HS-27A (cell line): ENCODE data around the gene BMPR1B.
"Not testable (repeated sequence)": the region's sequence is repeated elsewhere in the genome, so short reads cannot be mapped to it uniquely, and the experiment has no call there.

Experiments
- DNase-seq: peaks from one replicate; pipeline ENCODE4 v3.0.0-alpha.2; 2012; ENCODE audit warnings: low read depth, missing footprints

The BMPR1B gene

GRCh38 chr4:94833394-94833793 is 75.6 kb downstream of the BMPR1B start:
- no peak for DNase-seq

DNA sequence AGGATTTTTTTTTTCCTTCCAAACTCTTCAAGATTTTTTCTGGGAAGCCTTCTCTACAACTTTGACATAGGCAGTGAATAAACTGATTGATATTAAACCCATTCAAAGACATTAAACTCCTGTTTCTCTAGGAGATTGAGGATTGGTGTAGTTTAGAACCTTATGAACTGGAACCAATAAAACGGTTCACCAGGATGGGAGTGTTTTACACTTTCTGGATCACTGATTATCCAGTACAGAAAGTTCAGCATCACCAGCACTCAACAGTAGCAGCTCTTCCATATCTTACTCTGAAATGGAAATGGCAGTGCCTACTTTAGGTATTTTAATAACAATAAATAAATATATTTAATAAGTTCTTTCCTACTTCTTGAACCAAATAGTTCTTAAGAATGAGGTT is 76.7 kb downstream of the BMPR1B start:
- no peak for DNase-seq

GRCh38 chr4:94841166-94841863 is 83.6 kb downstream of the BMPR1B start:
- DNase-seq = not testable (repeated sequence)

DNA sequence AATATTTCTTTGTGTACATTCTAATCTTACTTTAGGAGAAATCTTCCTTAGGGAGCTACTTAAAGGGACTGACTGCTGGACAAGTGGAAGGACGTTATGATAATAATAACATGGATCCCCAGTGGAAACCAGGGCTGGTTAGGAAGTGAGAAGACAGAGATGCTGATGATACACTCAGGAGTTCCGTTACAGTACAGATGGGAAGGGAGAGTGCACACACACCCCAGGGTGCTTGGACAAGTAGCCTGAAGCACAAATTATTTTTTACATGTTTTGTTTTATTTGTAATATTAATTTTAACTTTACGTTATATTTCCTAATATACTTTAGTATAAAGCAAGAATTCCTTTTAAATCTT is 84.1 kb downstream of the BMPR1B start:
- no peak for DNase-seq

GRCh38 chr4:94843216-94843615 is 85.5 kb downstream of the BMPR1B start:
- no peak for DNase-seq

GRCh38 chr4:94848326-94848725 is 90.6 kb downstream of the BMPR1B start:
- DNase-seq = no peak

- DNase-seq = no peak
These were observed 92.1 kb downstream of the BMPR1B start for GRCh38 chr4:94849901-94850300.

DNA sequence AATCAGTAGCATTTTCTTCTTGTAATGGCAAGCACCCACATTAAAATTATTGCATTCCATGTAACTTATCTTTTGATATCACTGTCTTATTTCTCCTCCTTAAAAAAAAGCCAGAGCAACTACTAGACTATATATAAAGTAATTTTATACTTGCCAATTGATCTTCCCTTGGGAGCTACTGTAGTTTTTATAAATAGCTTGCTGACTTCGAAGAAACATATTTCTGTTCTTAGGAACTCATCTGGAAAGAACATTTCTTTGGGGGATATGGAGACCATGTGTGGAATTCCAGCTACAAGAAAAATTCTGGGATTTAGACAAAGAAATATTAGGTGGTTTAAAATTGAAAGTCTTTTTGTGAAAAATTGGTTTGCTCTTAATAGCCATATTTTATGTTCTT is 94.9 kb downstream of the BMPR1B start:
- DNase-seq = no peak

- DNase-seq = no peak
These were observed 98.3 kb downstream of the BMPR1B start for GRCh38 chr4:94856030-94856429.

- no peak for DNase-seq
These were observed 112.4 kb downstream of the BMPR1B start for GRCh38 chr4:94870146-94870545.

GRCh38 chr4:94871644-94872305 is 114.0 kb downstream of the BMPR1B start:
- no peak for DNase-seq

- DNase-seq = no peak
These were observed 120.2 kb downstream of the BMPR1B start for GRCh38 chr4:94877973-94878372.

- no peak for DNase-seq
These were observed 123.2 kb downstream of the BMPR1B start for GRCh38 chr4:94880956-94881355.

GRCh38 chr4:94882756-94883155 is 125.0 kb downstream of the BMPR1B start:
- no peak for DNase-seq

DNA sequence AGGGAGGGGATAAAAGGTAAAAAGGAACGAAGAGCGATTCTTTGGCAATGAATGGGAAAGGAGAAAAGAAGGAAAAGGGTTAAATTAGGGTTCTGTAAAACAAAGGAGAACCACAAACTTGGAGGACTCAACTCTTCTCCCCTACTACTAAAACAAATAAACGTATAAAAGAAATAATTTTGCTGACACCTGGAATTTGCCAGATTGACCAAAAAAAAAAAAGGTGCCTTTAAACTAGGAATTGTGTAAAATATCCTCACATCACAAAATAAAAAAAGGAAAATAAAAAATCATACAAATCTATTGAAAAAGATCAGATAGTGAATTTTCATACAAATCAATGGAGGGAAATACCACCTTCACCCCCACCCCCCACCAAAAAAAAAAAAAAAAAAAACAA is 129.3 kb downstream of the BMPR1B start:
- no peak for DNase-seq

DNA sequence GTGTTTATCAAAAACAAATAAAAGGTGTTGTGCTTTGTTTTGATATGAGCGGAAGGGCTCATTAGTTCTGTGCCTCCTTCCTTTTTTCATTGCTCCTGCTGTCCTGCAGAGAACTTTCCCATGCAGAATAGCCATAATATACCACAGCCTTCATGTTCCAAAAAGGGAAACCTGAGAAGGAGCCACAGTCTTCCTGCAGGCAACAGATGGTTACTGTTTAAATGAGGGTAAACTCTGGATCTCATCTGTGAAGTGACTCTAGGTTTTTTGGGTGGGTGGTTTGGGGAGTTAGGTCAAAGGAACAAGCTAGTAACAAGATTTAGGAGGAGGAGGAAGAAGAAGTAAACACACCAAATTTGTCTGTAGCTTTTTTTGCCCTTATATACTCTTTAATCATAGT is 131.8 kb downstream of the BMPR1B start:
- DNase-seq = no peak

DNA sequence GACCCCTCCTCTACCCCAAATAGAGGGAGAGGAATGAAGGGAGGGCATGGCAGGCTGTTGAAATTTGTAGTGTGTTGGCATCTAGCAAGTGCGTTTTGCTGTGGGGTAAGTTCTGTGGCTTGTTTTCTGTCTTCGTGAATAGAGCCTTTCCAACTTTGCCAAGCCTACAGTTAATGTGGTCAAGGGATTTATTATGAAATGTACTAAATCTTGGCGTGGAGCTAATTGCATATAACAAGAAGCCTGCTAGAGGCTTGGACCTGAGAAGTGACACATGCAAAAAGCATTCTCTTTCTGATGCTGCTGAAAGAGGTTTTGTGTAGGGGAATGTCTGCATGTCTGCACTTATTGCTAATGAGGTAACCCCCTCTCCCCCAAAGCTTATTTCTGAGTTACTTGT is 132.2 kb downstream of the BMPR1B start:
- DNase-seq = no peak

DNA sequence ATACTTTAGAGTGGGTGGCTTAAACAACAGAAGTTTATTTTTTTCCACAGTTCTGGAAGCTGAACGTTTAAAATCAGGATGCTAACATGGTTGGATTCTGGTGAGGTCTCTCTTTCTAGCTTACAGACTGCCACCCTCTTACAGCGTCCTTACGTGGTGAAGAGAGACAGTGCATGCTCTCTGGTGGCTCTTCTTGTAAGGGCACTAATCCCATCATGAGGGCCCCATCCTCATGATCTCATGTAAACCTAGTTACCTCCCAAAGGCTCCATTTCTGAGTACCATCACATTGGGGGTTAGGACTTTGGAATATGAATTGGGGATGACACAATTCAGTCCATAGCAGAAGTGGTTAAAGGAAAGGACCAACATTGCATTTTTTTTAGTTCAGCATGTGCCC is 132.8 kb downstream of the BMPR1B start:
- no peak for DNase-seq

DNA sequence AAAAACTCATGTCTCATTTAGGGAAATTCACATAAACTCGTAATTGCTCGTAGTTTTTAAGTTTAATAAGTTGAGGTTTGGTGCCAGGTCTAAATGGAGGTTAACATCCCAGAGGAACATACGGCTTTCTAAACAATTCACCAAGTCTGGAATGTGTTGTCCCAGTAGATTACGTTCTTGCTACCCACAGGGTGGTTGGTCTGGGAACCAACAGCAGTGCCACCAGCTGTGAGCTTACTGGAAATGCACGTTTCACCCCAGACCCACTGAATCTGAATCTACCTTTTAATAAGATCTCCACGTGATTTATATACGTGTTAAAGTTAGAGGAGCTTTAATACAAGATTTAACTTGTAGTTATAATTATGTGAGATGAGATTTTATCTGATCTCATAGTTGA is 134.3 kb downstream of the BMPR1B start:
- DNase-seq = no peak

- no peak for DNase-seq
These were observed 137.3 kb downstream of the BMPR1B start for GRCh38 chr4:94895081-94895480.

GRCh38 chr4:94897023-94897422 is 139.3 kb downstream of the BMPR1B start:
- DNase-seq = no peak

DNA sequence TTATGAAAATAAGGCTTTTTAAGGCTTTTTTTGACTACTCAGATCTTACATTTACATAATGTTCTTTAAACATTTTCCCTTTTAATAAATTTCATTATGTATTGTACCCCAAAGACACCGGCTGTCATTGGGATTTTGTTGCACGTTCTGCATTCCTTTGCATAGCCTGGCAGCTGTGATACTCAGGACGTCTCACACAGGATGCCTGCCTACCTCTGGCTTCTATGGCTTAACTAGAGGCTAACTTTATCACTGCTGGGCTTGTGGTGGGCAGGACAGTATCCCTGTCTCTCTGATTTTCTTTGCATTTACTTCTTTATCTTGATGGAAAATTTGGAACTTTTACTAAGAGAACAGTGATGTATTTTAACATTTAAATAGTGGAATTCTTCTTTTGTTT is 147.8 kb downstream of the BMPR1B start:
- DNase-seq = no peak

- no peak for DNase-seq
These were observed 151.9 kb downstream of the BMPR1B start for GRCh38 chr4:94909645-94910044.

GRCh38 chr4:94911106-94911505 is 153.4 kb downstream of the BMPR1B start:
- no peak for DNase-seq
